T-helper 2 cell treated with Interferon-gamma antibody and Interleukin-4, amounts not matched to agents 5 μg/mL and 100 μg/mL, for 36 hours (primary cell): Measurements from ENCODE around the gene HIVEP1.

ENCODE experiments used
- DNase-seq: peaks from one replicate; pipeline ENCODE4 v3.0.0; 2021; ENCODE audit warnings: low spot score
- H3K27ac Mint-ChIP-seq: one replicate; pipeline ENCODE4 v1.8.0; 2021; ENCODE audit warnings: mild to moderate bottlenecking, mixed read lengths
- H3K27me3 Mint-ChIP-seq: one replicate; pipeline ENCODE4 v1.8.0; 2021; ENCODE audit warnings: low read depth, mixed read lengths
- H3K36me3 Mint-ChIP-seq: one replicate; pipeline ENCODE4 v1.8.0; 2021; ENCODE audit warnings: low read depth, mixed read lengths
- H3K4me1 Mint-ChIP-seq: one replicate; pipeline ENCODE4 v1.8.0; 2021; ENCODE audit warnings: low read depth, mixed read lengths
- H3K4me3 Mint-ChIP-seq: one replicate; pipeline ENCODE4 v1.8.0; 2022; ENCODE audit warnings: mild to moderate bottlenecking, moderate library complexity, mixed read lengths
- H3K9me3 Mint-ChIP-seq: one replicate; pipeline ENCODE4 v1.8.0; 2021; ENCODE audit warnings: mixed read lengths

Gene HIVEP1

GRCh38 chr6:12083763-12084162, 71.7 kb downstream of the HIVEP1 start:
- H3K27me3 Mint-ChIP-seq, result no peaks in the 10 kb centered on the region
- H3K27ac Mint-ChIP-seq, result no peak overlapping the region
- no peaks in the 10 kb centered on the region for H3K36me3 Mint-ChIP-seq
- no peaks in the 10 kb centered on the region for H3K9me3 Mint-ChIP-seq
- no peak for DNase-seq
- H3K4me3 Mint-ChIP-seq, result no peak overlapping the region
- H3K4me1 Mint-ChIP-seq, result peaks cover 16% of the 10 kb centered on the region

GRCh38 chr6:12084681-12085080, 72.6 kb downstream of the HIVEP1 start:
- peaks cover 16% of the 10 kb centered on the region for H3K4me1 Mint-ChIP-seq
- no peak for DNase-seq
- H3K36me3 Mint-ChIP-seq, result peaks cover 2% of the 10 kb centered on the region
- H3K27ac Mint-ChIP-seq, result no peak overlapping the region
- no peaks in the 10 kb centered on the region for H3K27me3 Mint-ChIP-seq
- H3K9me3 Mint-ChIP-seq, result no peaks in the 10 kb centered on the region
- H3K4me3 Mint-ChIP-seq, result no peak overlapping the region

- peaks cover 7% of the 10 kb centered on the region for H3K4me1 Mint-ChIP-seq
- H3K4me3 Mint-ChIP-seq, result no peak overlapping the region
Observed at GRCh38 chr6:12088531-12088930, 76.4 kb downstream of the HIVEP1 start.

GRCh38 chr6:12090714-12091113, 78.6 kb downstream of the HIVEP1 start:
- Mint-ChIP-seq H3K9me3 (no peaks in the 10 kb centered on the region), H3K4me3 (no peak overlapping the region), H3K4me1 (peaks cover 5% of the 10 kb centered on the region), H3K27me3 (no peaks in the 10 kb centered on the region), H3K36me3 (peaks cover 6% of the 10 kb centered on the region), H3K27ac (no peak overlapping the region)
- DNase-seq, result no peak

More at GRCh38 chr6:12088531-12088930, 76.4 kb downstream of the HIVEP1 start:
- no peak for DNase-seq
- Mint-ChIP-seq H3K36me3 (peaks cover 6% of the 10 kb centered on the region), H3K9me3 (no peaks in the 10 kb centered on the region), H3K27ac (no peak overlapping the region), H3K27me3 (no peaks in the 10 kb centered on the region)

- Mint-ChIP-seq H3K27ac (no peak overlapping the region), H3K4me3 (no peak overlapping the region), H3K27me3 (no peaks in the 10 kb centered on the region), H3K9me3 (no peaks in the 10 kb centered on the region), H3K36me3 (peaks cover 6% of the 10 kb centered on the region), H3K4me1 (peaks cover 9% of the 10 kb centered on the region)
- no peak for DNase-seq
Observed at GRCh38 chr6:12092762-12093161, 80.7 kb downstream of the HIVEP1 start.

- no peak for DNase-seq
- H3K4me1 Mint-ChIP-seq, result peaks cover 14% of the 10 kb centered on the region
- no peak overlapping the region for H3K27ac Mint-ChIP-seq
- no peak overlapping the region for H3K4me3 Mint-ChIP-seq
- peaks cover 7% of the 10 kb centered on the region for H3K36me3 Mint-ChIP-seq
- no peaks in the 10 kb centered on the region for H3K9me3 Mint-ChIP-seq
- H3K27me3 Mint-ChIP-seq, result no peaks in the 10 kb centered on the region
Observed at GRCh38 chr6:12094689-12095088, 82.6 kb downstream of the HIVEP1 start.

- no peak for DNase-seq
- Mint-ChIP-seq H3K27me3 (no peaks in the 10 kb centered on the region), H3K4me1 (peaks cover 14% of the 10 kb centered on the region), H3K4me3 (no peak overlapping the region), H3K36me3 (peaks cover 7% of the 10 kb centered on the region), H3K9me3 (no peaks in the 10 kb centered on the region), H3K27ac (no peak overlapping the region)
Observed at GRCh38 chr6:12096342-12096741, 84.2 kb downstream of the HIVEP1 start.

- no peak for DNase-seq
Observed at GRCh38 chr6:12097791-12098190, 85.7 kb downstream of the HIVEP1 start.

GRCh38 chr6:12099623-12100338, 87.7 kb downstream of the HIVEP1 start:
- H3K36me3 Mint-ChIP-seq, result peaks cover 14% of the 10 kb centered on the region
- peaks cover 26% of the 10 kb centered on the region for H3K4me1 Mint-ChIP-seq
- H3K27me3 Mint-ChIP-seq, result no peaks in the 10 kb centered on the region
- no peak overlapping the region for H3K4me3 Mint-ChIP-seq
- no peak for DNase-seq
- peaks cover 3% of the 10 kb centered on the region for H3K9me3 Mint-ChIP-seq
- no peak overlapping the region for H3K27ac Mint-ChIP-seq

More at GRCh38 chr6:12097791-12098190, 85.7 kb downstream of the HIVEP1 start:
- Mint-ChIP-seq H3K4me1 (peaks cover 24% of the 10 kb centered on the region), H3K36me3 (peaks cover 7% of the 10 kb centered on the region), H3K4me3 (no peak overlapping the region), H3K27ac (no peak overlapping the region), H3K27me3 (no peaks in the 10 kb centered on the region), H3K9me3 (no peaks in the 10 kb centered on the region)

GRCh38 chr6:12101048-12101447, 88.9 kb downstream of the HIVEP1 start:
- H3K4me3 Mint-ChIP-seq, result no peak overlapping the region
- peaks cover 14% of the 10 kb centered on the region for H3K36me3 Mint-ChIP-seq
- DNase-seq, result no peak
- peaks cover 22% of the 10 kb centered on the region for H3K4me1 Mint-ChIP-seq
- H3K27me3 Mint-ChIP-seq, result no peaks in the 10 kb centered on the region
- H3K27ac Mint-ChIP-seq, result no peak overlapping the region
- H3K9me3 Mint-ChIP-seq, result peaks cover 3% of the 10 kb centered on the region

- no peak overlapping the region for H3K27ac Mint-ChIP-seq
- H3K4me1 Mint-ChIP-seq, result peaks cover 20% of the 10 kb centered on the region
- peaks cover 16% of the 10 kb centered on the region for H3K36me3 Mint-ChIP-seq
- no peaks in the 10 kb centered on the region for H3K27me3 Mint-ChIP-seq
- H3K9me3 Mint-ChIP-seq, result peaks cover 3% of the 10 kb centered on the region
- no peak overlapping the region for H3K4me3 Mint-ChIP-seq
- no peak for DNase-seq
Observed at GRCh38 chr6:12101653-12102312, 89.7 kb downstream of the HIVEP1 start.

GRCh38 chr6:12102350-12102749, 90.2 kb downstream of the HIVEP1 start:
- Mint-ChIP-seq H3K27ac (no peak overlapping the region), H3K4me3 (no peak overlapping the region), H3K36me3 (peaks cover 19% of the 10 kb centered on the region), H3K4me1 (peaks cover 21% of the 10 kb centered on the region), H3K27me3 (no peaks in the 10 kb centered on the region), H3K9me3 (peaks cover 3% of the 10 kb centered on the region)
- DNase-seq, result no peak

GRCh38 chr6:12103158-12103557, 91.0 kb downstream of the HIVEP1 start:
- peaks cover 18% of the 10 kb centered on the region for H3K4me1 Mint-ChIP-seq
- peaks cover 24% of the 10 kb centered on the region for H3K36me3 Mint-ChIP-seq
- DNase-seq, result no peak
- H3K4me3 Mint-ChIP-seq, result no peak overlapping the region
- no peak overlapping the region for H3K27ac Mint-ChIP-seq
- H3K9me3 Mint-ChIP-seq, result peaks cover 3% of the 10 kb centered on the region
- H3K27me3 Mint-ChIP-seq, result no peaks in the 10 kb centered on the region

GRCh38 chr6:12105271-12105670, 93.2 kb downstream of the HIVEP1 start:
- no peak for DNase-seq
- peaks cover 28% of the 10 kb centered on the region for H3K36me3 Mint-ChIP-seq
- H3K9me3 Mint-ChIP-seq, result peaks cover 3% of the 10 kb centered on the region
- H3K27me3 Mint-ChIP-seq, result no peaks in the 10 kb centered on the region
- no peak overlapping the region for H3K27ac Mint-ChIP-seq
- peaks cover 26% of the 10 kb centered on the region for H3K4me1 Mint-ChIP-seq
- H3K4me3 Mint-ChIP-seq, result no peak overlapping the region
